ENCODE results near the gene CHEK2.

DNA sequence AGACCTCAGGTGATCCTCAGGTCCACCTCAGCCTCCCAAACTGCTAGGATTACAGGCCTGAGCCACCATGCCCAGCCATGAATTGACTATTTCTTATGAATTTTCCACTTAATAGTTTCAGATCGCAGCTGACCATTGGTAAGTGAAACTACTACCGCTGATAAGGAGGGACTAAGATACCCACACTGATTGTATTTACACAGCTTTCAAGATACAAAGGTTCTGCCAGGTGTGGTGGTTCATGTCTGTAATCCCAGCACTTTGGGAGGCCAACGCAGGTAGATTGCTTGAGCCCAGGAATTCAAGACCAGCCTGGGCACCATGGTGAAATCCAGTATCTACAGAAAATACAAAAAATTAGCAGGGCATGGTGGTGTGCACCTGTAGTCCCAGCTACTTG lies 3.9 kb downstream of the CHEK2 start:
- TF ChIP-seq, protein P1, sequence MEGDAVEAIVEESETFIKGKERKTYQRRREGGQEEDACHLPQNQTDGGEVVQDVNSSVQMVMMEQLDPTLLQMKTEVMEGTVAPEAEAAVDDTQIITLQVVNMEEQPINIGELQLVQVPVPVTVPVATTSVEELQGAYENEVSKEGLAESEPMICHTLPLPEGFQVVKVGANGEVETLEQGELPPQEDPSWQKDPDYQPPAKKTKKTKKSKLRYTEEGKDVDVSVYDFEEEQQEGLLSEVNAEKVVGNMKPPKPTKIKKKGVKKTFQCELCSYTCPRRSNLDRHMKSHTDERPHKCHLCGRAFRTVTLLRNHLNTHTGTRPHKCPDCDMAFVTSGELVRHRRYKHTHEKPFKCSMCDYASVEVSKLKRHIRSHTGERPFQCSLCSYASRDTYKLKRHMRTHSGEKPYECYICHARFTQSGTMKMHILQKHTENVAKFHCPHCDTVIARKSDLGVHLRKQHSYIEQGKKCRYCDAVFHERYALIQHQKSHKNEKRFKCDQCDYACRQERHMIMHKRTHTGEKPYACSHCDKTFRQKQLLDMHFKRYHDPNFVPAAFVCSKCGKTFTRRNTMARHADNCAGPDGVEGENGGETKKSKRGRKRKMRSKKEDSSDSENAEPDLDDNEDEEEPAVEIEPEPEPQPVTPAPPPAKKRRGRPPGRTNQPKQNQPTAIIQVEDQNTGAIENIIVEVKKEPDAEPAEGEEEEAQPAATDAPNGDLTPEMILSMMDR (IDR thresholded peaks at IDR 0.05 in 8 of 11, conservative IDR thresholded peaks at IDR 0.05 in 3 of 11): no peak
- no peak for TF ChIP-seq POLR2A (IDR thresholded peaks at IDR 0.05)

Data from spleen (tissue), 7 donors.